Transverse colon (tissue), 4 donors: ENCODE data around the gene BMAL1.

Source experiments
- CTCF ChIP-seq, 5 experiments: fragments of 200-600 bp in 3 of 5; fragments of 450-650 bp in 2 of 5; sonication (generic) in 3 of 5; IDR thresholded peaks; 1 replicate in 2 of 5; 2 replicates in 3 of 5; pipeline ENCODE4 v1.5.1; 2016 to 2017; ENCODE audit warnings: antibody characterized with exemption in 5 of 5, inconsistent platforms in 3 of 5, mild to moderate bottlenecking in 2 of 5, moderate library complexity in 1 of 5
- EP300 ChIP-seq: sonication (generic); formaldehyde crosslinking; IDR thresholded peaks from one replicate; pipeline ENCODE4 v1.6.1; 2017; ENCODE audit warnings: antibody characterized with exemption, low read depth
- POLR2A ChIP-seq: fragments of 450-650 bp; IDR thresholded peaks from one replicate; pipeline ENCODE4 v1.6.1; 2016; ENCODE audit warnings: antibody characterized with exemption, mild to moderate bottlenecking, moderate library complexity
- POLR2AphosphoS5 ChIP-seq, 3 donors: sonication (generic); formaldehyde crosslinking; IDR thresholded peaks; one replicate each; pipeline ENCODE4 v1.6.1; 2016; ENCODE audit warnings: antibody characterized with exemption in 3 of 3

- no peak for TF ChIP-seq POLR2AphosphoS5 (IDR thresholded peaks at IDR 0.05)
- TF ChIP-seq CTCF (IDR thresholded peaks at IDR 0.05), result no peak
- TF ChIP-seq POLR2A, result no peak
- no peak for TF ChIP-seq EP300
These were observed 7.8 kb upstream of the BMAL1 start for GRCh38 chr11:13269775-13270174.
